Stimulated activated CD4-positive, alpha-beta T cell treated with anti-CD3 and anti-CD28 coated beads, TNF-alpha, amount 100 ng/mL, for 24 hours (primary cell): ENCODE data around the gene PEX6.

Experiments
- DNase-seq, 3 experiments: peaks; one replicate each; pipeline ENCODE4 v3.0.0-alpha.2; 2020; ENCODE audit warnings: low read depth in 3 of 3

The PEX6 gene, protein sequence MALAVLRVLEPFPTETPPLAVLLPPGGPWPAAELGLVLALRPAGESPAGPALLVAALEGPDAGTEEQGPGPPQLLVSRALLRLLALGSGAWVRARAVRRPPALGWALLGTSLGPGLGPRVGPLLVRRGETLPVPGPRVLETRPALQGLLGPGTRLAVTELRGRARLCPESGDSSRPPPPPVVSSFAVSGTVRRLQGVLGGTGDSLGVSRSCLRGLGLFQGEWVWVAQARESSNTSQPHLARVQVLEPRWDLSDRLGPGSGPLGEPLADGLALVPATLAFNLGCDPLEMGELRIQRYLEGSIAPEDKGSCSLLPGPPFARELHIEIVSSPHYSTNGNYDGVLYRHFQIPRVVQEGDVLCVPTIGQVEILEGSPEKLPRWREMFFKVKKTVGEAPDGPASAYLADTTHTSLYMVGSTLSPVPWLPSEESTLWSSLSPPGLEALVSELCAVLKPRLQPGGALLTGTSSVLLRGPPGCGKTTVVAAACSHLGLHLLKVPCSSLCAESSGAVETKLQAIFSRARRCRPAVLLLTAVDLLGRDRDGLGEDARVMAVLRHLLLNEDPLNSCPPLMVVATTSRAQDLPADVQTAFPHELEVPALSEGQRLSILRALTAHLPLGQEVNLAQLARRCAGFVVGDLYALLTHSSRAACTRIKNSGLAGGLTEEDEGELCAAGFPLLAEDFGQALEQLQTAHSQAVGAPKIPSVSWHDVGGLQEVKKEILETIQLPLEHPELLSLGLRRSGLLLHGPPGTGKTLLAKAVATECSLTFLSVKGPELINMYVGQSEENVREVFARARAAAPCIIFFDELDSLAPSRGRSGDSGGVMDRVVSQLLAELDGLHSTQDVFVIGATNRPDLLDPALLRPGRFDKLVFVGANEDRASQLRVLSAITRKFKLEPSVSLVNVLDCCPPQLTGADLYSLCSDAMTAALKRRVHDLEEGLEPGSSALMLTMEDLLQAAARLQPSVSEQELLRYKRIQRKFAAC

DNA sequence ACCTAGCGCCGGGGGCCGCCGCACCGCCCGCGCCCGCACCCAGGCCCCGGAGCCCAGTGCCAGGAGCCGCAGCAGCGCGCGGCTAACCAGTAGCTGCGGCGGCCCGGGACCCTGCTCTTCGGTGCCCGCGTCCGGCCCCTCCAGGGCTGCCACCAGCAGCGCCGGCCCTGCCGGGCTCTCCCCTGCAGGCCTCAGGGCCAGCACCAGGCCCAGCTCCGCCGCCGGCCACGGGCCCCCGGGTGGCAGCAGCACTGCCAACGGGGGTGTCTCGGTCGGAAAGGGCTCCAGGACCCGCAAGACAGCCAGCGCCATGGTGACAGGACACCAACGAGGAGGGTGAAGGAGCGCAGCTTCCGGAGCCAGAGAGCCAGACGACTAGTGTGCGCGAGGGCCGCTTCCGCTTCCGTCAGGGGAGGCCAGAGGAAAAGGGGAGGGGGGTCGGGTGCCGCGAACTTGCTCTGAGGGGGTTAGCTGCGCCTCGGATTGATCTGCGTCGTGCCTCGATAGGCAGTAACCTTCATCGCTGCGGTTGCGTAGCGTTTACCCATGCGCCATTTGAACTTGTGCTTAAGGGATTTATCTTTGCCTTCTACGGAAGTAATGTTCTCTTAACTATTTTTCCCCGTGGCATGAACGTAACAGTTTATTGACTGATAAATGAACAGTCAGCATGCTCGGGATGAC, at the start of gene PEX6:
Gene PEX6, minus strand, starts transcription at position 343 of the 684 bp plus-strand sequence. Its CDS starts 31 bp downstream, at position 312.
- peak; percentile 71 to 92 (median 82) for DNase-seq

DNA sequence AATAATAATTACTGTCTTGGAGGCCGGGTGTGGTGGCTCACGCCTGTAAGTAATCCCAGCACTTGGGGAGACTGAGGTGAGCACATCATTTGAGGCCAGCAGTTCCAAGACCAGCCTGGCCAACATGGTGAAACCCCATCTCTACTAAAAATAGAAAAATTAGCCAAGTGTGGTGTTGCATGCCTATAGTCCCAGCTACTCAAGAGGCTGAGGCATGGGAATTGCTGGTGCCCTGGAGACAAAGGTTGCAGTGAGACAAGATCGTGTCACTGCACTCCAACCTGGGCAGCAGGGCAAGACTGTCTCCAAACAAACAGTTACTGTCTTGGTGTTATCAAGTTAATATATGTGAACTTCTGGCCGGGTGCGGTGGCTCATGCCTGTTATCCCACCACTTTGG, 47.4 kb upstream of the PEX6 start:
- DNase-seq, result no peak

DNA sequence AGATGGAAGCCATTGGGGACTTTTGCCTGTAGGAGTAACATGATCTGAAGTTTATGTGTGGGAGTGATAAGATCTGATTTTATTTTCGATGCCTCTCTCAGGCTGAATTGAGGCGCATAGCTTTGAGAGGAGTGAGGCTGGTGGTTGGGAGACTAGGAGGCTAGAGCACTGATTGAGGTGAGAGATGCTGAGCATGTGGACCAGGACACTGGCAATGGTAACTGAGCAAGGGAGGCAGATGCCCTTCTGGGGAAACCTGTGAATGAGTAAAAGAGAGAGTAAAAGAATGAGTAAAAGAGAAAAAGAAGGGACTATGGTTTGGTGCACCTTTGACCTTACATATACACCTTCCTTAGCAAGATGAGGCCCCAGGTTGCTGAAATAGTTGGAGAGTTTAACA, 45.5 kb upstream of the PEX6 start:
- no peak for DNase-seq

DNA sequence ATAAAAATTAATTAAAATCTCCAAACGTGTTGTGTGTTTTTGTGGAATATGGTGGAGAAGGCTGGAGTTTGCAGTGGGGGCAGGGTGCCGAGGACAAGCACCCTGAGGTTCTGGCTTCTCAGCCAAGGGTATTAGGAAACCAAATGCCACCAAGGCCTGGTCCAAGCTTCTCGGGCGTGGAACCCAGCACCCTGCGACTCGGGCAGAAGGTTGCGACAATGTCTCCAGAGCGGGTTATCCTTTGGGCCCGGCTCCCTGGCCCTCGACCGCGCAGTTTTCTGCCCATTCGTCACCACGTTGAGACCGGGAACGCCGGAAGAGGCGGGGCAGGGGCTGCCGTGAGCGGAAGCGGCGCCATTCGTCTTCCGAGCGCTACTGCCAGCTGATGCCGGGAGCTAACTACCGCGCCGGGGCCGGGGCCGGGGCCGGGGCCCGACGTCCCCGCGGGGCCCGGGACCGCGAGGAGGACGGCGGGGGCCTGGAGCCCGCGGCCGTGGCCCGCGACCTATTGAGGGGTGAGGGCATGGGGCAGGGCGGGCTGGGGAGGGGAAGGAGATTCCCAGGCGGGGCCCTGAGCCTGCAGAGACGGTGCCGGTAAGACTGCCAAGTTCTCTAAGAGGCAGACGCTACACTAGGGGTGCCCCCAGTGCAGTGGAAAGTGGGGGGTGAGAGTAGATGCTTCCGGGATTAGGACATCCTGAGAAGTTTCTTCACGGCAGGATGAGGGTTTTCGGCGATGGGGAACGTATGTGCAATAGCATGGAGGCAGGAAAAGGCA, 42.5 kb upstream of the PEX6 start, which contains the start of gene RRP36:
Gene RRP36, plus strand, starts transcription at position 354 of the 778 bp plus-strand sequence. Its CDS starts 32 bp downstream, at position 386.
- DNase-seq, result peak; percentile 65 to 77 (median 65)

DNA sequence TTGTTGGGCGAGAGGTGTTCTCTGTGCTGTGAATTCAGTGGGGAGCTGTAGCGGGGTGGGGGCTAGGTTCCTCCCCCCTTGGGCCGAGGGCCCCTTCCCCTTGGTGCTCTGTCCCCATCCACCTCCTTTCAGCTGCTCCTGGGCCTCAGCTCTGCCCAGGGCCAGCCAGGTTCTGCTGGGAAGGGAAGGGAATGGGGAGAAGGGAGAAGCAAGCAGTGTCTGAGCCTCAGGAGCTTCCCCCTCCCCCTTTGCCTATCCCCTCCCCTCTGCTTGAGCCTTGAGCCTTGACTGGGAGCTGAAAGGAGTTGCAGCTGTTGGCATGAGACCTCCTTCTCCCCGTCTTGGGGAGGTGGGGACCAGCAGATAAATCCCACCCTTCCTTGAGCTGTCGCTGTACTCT, 41.9 kb upstream of the PEX6 start:
- DNase-seq, result no peak

DNA sequence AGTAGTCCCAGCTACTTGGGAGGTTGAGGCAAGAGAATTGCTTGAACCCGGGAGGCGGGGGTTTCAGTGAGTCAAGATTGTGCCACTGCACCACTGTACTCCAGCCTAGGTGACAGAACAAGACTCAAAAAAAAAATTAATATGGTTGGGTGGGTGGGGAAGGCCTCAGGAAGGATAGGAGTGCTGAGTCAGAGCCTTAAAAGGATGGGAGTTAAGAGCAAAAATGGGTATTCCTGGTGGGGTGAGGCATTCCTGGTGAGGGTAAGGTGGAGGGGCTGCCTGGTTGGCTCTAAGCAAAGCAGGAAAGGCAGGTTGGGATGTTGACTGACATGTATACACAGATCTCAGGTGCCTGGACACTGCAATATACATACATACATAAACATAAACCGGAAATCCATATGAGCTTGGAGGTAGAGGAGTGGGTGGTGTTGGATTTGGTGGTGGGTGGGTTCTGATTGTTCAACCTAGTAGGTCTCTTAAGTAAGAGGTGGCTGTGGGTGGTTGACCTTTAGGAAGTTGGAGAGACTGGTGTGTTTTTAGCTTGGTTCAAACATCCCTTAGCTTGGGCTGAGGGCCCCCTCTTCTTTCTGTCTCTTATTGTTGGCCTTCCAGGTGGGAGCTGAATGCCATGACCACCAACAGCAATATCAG, 41.2 kb upstream of the PEX6 start:
- no peak for DNase-seq

DNA sequence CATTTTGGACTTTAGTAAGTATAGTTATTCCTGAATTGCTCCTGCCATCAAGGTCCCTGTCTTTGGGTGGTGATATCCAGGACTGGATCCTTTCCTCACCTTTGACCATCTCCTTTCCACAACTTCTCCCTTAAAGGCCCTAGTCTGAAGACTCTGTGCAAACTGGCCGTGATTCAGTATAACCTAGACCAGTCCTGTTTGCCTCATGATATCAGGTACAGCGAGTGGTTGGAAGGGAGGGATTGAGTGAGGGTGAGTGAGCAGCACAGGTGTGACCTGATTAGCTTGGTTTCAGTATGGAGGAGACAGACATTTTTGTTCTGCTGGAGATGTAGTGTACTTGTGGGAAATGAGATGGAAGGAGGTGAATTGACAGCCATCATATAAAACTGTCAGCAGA, 40.2 kb upstream of the PEX6 start:
- no peak for DNase-seq

DNA sequence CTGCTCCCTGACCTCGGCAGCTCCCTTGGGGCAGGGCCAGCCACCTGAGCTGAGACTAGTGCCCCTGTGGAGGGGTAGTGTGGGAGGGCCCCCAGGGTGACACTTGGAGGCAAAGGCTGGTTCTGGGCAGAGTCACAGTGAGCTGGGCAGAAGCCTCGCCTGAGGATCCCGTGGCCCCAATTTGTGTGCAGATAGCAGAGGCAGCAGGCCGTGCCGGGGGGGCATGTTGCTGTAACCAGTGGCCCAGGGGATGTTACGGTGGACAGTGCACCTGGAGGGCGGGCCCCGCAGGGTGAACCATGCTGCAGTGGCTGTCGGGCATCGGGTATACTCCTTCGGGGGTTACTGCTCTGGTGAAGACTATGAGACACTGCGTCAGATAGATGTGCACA, 38.0 kb upstream of the PEX6 start:
- no peak for DNase-seq

DNA sequence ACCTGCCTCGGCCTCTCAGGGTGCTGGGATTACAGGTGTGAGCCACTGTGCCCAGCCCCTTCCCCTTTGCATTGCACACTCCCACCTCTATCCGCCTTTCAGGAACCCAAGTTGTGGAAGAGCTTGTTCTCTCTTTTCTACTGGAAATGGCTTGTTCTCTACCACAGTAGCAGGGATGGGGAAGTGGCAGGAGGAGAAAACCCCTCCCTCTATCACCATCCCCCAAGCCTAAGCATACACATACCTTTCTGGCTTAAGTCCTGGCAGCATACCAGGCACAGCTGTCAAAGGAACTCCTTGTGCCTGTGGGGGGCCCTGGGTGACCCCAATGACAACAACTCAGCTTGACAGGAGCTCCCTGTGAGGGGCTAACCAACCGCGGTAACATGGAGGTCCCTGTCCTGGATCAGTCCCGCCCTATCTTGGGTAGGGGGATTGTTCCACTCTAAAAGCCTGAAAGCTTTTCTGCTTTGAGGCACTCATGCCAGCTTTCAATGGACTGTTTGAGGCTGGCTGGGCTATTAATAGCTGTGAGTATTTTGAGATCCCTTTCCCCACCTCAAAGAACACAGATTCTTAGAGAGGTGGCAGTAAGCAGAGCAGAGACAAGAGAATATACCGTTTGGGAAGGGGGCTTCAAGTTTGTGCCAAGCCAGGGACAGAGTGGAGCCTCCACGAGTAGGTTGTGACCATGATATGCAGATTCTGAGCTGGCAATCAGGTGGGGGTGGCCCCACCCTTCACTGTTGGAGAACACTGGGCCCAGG, 37.4 kb upstream of the PEX6 start:
- no peak for DNase-seq

DNA sequence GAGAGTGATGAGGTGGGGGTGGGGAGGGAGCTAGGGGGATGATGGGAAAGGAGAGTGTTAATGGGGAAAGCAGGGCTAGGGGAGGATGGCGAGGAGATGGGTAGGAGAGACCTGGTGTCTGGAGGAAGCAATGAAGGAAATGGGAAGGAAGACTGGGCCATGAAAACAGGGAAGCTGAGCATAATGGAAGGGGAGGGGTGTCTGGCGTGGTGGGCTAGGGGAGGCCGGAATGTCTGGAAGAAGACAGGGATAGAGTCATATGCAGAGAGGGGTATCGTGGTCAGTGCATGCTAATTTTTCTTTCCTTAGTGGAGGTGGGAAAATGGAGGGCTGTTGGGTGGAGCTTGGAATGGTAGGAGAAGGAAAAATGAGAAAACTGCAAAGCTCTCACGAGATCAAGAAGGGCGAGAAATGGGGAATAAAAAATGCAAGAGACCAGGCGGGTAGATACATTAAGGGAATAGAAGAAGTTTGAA, 35.5 kb upstream of the PEX6 start:
- DNase-seq, result no peak

DNA sequence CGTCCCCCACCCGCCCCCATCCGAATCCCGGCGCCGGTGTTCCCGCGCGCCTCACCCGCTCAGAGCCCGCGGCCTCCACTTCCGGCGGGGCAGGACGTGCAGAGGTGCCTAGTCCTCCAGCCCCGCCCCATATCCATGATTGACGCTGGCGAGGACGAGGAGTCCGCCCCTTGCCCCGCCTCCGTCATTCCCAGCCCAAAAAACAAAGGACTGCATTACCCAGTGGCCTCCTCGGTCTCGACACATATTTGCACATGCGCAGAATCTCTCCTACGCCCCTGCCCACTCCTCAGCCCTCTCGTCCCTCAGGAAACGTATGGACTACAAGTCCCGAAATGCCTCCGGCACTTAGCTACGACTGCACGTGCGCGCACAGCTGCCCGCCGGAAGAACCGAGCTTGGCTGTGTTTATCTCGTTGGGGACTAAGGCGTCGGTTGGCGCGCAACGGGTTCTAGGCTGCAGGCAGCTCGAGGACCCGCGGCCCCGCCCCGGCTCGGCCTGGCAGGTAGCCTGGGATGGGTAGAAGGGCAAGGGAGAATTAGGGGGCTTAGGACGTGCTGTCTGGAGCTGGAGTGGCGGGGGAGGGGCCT, 35.0 kb upstream of the PEX6 start, which contains the start of the genes KLHDC3 and MEA1:
Gene KLHDC3, plus strand, starts transcription at position 407 of the 591 bp plus-strand sequence. CDS start 2,944 bp downstream, outside the sequence.
Gene MEA1, minus strand, starts transcription at position 104 of the 591 bp plus-strand sequence. CDS start 133 bp downstream, outside the sequence.
- DNase-seq, result peak; percentile 98 to 99 (median 98)

DNA sequence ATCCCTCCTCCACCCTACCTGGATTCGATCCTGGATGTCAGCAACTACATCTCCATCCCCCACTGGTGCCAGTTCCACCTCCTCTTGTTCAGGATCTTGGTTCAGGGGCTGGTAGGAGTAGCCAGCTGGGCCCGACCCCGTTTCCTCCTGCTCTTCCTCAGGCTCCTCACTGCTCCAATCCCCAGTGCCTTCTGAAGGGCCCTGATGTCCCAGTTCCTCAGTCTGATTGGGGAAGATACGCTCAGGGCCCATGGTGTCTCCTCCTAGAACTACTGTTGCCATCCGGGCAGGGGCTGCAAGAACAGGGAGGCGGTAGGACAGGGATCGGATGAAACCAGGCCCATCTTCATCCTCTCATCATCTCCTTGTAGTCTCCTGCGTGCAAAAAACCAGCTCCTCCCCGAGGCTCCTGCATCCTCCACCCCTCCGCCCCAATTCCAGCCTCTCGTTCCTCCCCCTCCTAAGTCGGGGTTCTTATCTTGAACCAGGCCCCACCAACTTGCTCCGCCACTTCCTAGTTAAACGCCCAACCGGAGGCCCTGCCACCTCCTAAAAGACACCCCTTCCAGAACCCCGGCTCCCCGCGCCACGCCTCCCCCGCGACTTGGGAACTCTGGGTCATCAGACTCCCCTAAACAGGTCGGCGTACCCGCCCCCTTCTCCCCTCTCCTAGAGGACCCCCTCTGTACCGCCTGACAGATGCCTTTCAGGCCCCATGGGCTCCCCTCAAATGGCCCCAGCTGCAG, 34.3 kb upstream of the PEX6 start:
- DNase-seq, result no peak

DNA sequence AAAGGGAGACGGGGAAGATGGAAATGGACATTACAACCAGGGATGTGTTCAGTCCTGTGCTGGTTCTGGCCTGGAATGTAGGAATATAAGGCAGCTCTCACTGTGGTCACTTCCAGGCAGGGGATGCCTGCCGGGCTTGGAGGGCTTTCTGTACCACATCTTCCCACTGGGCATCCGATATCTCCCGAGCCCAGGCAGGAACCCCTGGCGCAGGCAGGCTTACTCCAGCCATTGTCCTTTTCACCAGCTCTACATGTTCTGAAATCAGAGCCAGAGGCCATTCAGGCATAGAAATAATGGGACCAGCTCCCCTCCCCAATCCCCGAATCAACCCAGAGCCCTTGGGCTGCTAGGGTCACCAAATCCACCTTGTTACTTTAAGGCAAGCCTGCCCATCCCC, 33.4 kb upstream of the PEX6 start:
- DNase-seq, result no peak

DNA sequence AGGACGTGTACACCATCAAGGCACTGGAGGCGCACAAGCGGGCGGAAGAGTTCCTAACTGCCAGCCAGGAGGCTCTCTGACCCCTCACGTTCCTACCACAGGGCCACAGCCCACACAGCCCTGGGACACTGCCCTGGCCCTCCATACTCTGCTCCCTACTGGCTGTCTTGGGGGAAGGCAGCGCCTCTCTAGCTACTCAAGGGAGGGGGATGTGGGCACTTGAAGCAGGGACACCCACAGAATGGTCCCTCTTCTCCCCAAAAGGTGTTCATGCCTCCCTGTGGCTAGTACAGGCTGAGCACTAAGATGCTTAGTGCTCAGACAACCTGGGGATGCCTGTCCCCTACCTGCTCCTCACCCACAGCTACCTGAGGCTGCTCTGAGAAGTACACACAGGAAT, 32.2 kb upstream of the PEX6 start:
- DNase-seq, result no peak

DNA sequence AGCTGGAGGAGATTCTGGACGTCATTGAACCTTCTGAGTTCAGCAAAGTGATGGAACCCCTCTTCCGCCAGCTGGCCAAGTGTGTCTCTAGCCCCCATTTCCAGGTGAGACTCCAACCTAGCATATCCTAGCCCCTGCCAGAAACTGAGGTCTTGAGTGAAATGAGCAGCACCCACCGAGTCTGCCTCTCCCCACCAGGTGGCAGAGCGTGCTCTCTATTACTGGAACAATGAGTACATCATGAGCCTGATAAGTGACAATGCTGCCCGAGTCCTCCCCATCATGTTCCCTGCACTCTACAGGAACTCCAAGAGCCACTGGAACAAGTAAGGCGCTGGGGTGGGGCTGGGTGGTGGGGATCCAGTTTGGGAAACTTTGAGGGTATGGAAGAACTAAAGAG, 30.1 kb upstream of the PEX6 start:
- DNase-seq, result peak in 1 of 3 experiments; percentile 22

DNA sequence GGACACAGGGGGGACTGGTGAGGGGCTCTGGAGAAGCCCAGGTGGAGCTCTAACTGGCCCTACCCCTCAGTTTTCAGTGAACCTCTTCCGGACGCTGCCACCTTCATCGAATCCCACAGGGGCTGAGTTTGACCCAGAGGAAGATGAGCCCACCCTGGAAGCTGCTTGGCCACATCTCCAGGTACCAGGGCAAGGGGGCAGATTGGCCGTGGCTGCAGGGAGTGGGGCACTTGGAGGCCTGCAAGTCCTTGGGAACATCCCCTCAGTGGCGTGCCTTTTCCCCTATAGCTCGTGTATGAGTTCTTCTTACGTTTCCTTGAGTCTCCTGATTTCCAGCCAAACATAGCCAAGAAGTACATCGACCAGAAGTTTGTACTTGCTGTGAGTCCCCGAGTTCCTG, 28.1 kb upstream of the PEX6 start:
- no peak for DNase-seq

DNA sequence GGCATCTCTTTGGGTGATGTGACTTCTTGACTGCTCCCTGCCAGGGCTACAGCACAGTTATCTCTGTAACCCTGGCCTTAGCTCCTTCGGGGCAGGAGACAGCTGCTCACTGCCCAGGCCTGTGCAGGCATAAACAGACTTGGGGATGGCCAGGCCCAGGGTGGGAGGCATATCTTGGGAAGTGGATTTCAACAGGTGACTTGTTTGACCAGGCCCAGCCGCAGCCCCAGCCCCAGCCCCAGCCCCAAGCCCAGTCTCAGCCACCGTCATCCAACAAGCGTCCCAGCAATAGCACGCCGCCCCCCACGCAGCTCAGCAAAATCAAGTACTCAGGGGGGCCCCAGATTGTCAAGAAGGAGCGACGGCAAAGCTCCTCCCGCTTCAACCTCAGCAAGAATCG, 27.3 kb upstream of the PEX6 start:
- DNase-seq, result no peak

DNA sequence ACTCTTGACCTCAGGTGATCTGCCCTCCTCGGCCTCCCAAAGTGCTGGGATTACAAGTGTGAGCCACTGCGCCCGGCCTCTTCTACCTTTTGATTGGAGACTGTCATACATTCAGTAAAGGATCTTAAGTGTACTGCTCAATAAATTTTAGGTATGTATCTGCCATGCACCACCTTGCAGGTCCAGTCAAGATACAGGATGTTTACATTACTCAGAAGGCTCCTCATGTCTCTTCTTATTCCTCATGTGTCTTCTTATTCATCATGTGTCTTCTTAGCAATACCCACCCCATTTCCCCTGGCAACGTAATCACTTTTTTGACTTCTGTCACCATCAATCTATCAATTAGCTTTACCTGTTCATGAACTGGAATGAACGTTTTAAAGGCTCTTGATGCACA, 26.9 kb upstream of the PEX6 start:
- no peak for DNase-seq
